Endothelial cell of umbilical vein (primary cell): ENCODE data around the gene CSNK1D. TPM values are rescaled to one million over a fixed set of nuclear protein-coding genes. Genes with fewer than 3 reads are reported as not detected.

Experiments
- BruUV-seq: library from RNA; stranded (reverse); fragments of 400-500 nt; replicated peaks from 2 replicates; lab custom pipeline; 2021; lab: Mats Ljungman, UMichigan
- CTCF ChIA-PET: fragments of 300-600, 350-600 bp; sonication (Branson Sonifier 250); formaldehyde crosslinking; loops from one replicate; lab custom pipeline; 2021; ENCODE audit warnings: antibody characterized with exemption, inconsistent platforms; lab: Charles Lee
- POLR2A ChIA-PET: fragments of 300-600, 350-600 bp; sonication (Branson Sonifier 250); formaldehyde crosslinking; loops from one replicate; lab custom pipeline; 2021; ENCODE audit warnings: antibody characterized with exemption, inconsistent platforms; lab: Charles Lee
- DNase-seq: peaks from one replicate; pipeline ENCODE4 v3.0.0-alpha.2; 2011; ENCODE audit warnings: low read depth, low spot score
- FAIRE-seq: peaks from 2 replicates; lab custom pipeline; 2011; peaks lifted over from hg19 to GRCh38; lab: Jason Lieb, UNC
- H2AFZ ChIP-seq: 2 replicates; pipeline ENCODE4 v1.6.0; 2012; ENCODE audit warnings: low read depth, low read length, control low read depth, inconsistent platforms
- H3K27ac ChIP-seq: 2 replicates; pipeline ENCODE4 v1.5.1; 2011; ENCODE audit warnings: low read depth, mild to moderate bottlenecking, control low read depth, low read length, moderate library complexity; ENCODE audit not compliant: insufficient read depth
- H3K27me3 ChIP-seq, 2 experiments: 2 replicates each; pipeline versions ENCODE4 v1.6.0 to v1.6.1; 2011; ENCODE audit warnings: low read length in 2 of 2, mixed read lengths in 1 of 2; ENCODE audit not compliant: control insufficient read depth in 2 of 2, insufficient read depth in 2 of 2
- H3K36me3 ChIP-seq, 2 experiments: 2 replicates in 1 of 2; 3 replicates in 1 of 2; pipeline ENCODE4 v1.5.1; 2011; ENCODE audit warnings: low read length in 2 of 2, mild to moderate bottlenecking in 1 of 2, moderate library complexity in 1 of 2; ENCODE audit not compliant: control insufficient read depth in 2 of 2, insufficient read depth in 2 of 2; ENCODE audit errors: extremely low read depth in 1 of 2
- H3K4me1 ChIP-seq: 3 replicates; pipeline ENCODE4 v1.5.1; 2011; ENCODE audit warnings: mild to moderate bottlenecking, low read length; ENCODE audit not compliant: control insufficient read depth, insufficient read depth; ENCODE audit errors: extremely low read depth
- H3K4me2 ChIP-seq: 2 replicates; pipeline ENCODE4 v1.6.1; 2011; ENCODE audit warnings: low read length, control low read depth, mixed read lengths; ENCODE audit not compliant: insufficient read depth
- H3K4me3 ChIP-seq, 3 experiments: fragments of 200-600 bp in 1 of 3; sonication (generic), shearing (Covaris generic) in 1 of 3; replicated peaks in 1 of 3; 2 replicates each; pipeline ENCODE4 v1.5.1; 2011 to 2016; ENCODE audit warnings: control low read depth in 3 of 3, low read length in 3 of 3, mild to moderate bottlenecking in 2 of 3, inconsistent platforms in 1 of 3, low read depth in 1 of 3, moderate library complexity in 1 of 3; ENCODE audit not compliant: insufficient read depth in 1 of 3
- H3K79me2 ChIP-seq: 2 replicates; pipeline ENCODE4 v1.6.0; 2012; ENCODE audit warnings: low read length, inconsistent platforms; ENCODE audit not compliant: control insufficient read depth, insufficient read depth
- H3K9ac ChIP-seq: replicated peaks from 2 replicates; pipeline ENCODE3; 2011; ENCODE audit warnings: low read length, control low read depth; ENCODE audit not compliant: insufficient read depth; ENCODE audit errors: extremely low read depth
- H3K9me1 ChIP-seq: replicated peaks from 3 replicates; pipeline ENCODE4 v1.6.0; 2011; ENCODE audit warnings: mild to moderate bottlenecking, low read length; ENCODE audit not compliant: control insufficient read depth, insufficient read depth; ENCODE audit errors: extremely low read depth
- H3K9me3 ChIP-seq: replicated peaks from 2 replicates; pipeline ENCODE4 v1.5.1; 2012; ENCODE audit warnings: low read length, inconsistent platforms; ENCODE audit not compliant: control insufficient read depth, insufficient read depth
- H4K20me1 ChIP-seq: replicated peaks from 2 replicates; pipeline ENCODE3; 2011; ENCODE audit warnings: mild to moderate bottlenecking, low read length; ENCODE audit not compliant: control insufficient read depth, insufficient read depth; ENCODE audit errors: extremely low read depth
- CTCF ChIP-seq, 2 donors: IDR thresholded peaks; 1 replicate in 1 of 2; 2 replicates in 1 of 2; pipeline ENCODE4 v1.5.1; 2011; ENCODE audit warnings: low read length in 2 of 2, mild to moderate bottlenecking in 2 of 2, moderate library complexity in 2 of 2, control low read depth in 1 of 2, inconsistent platforms in 1 of 2, low read depth in 1 of 2; ENCODE audit not compliant: insufficient read depth in 1 of 2; ENCODE audit errors: extremely low read depth in 1 of 2
- EZH2 ChIP-seq: IDR thresholded peaks from 2 replicates; pipeline ENCODE4 v1.6.1; 2012; ENCODE audit warnings: borderline replicate concordance, low read depth, mild to moderate bottlenecking, moderate library complexity, low read length, inconsistent platforms; ENCODE audit not compliant: severe bottlenecking
- FOS ChIP-seq: IDR thresholded peaks from 2 replicates; pipeline ENCODE4 v1.6.1; 2011; ENCODE audit warnings: mild to moderate bottlenecking, low read length, moderate library complexity, borderline replicate concordance; ENCODE audit not compliant: insufficient read depth
- GATA2 ChIP-seq: IDR thresholded peaks from 2 replicates; pipeline ENCODE4 v1.7.0; 2011; ENCODE audit warnings: low read depth, mild to moderate bottlenecking, moderate library complexity, mixed read lengths, low read length; ENCODE audit not compliant: insufficient read length, insufficient read depth
- JUN ChIP-seq: IDR thresholded peaks from 2 replicates; pipeline ENCODE4 v1.6.1; 2011; ENCODE audit warnings: borderline replicate concordance, low read depth; ENCODE audit not compliant: insufficient read length, insufficient read depth
- MAX ChIP-seq: IDR thresholded peaks from 2 replicates; pipeline ENCODE4 v1.6.1; 2011; ENCODE audit not compliant: insufficient read depth, insufficient read length
- MYC ChIP-seq: IDR thresholded peaks from one replicate; pipeline ENCODE4 v1.6.1; 2011; ENCODE audit warnings: mild to moderate bottlenecking, low read depth, low read length
- POLR2A ChIP-seq: IDR thresholded peaks from 2 replicates; pipeline ENCODE4 v1.6.1; 2012; ENCODE audit warnings: low read depth, mild to moderate bottlenecking, control low read depth, low read length
- POLR2AphosphoS5 ChIP-seq: IDR thresholded peaks from 2 replicates; pipeline ENCODE4 v1.6.1; 2012; ENCODE audit warnings: low read depth, mild to moderate bottlenecking, control low read depth, low read length, moderate library complexity; ENCODE audit not compliant: insufficient read depth
- dilution Hi-C: fragments of 300-500 bp; cut with MboI; formaldehyde crosslinking; loops from one replicate; pipeline ENCODE4 v1.15.0; 2019; ENCODE audit warnings: low sequenced_read_pairs; ENCODE audit not compliant: extremely low pct_ligation_motif_present
- intact Hi-C: fragments of 100-400 bp; cut with micrococcal nuclease; formaldehyde crosslinking; loops from one replicate; pipeline ENCODE4 v1.10.0; 2022
- polyA plus RNA-seq, 4 experiments: library from polyadenylated mRNA; depleted of rRNA in 3 of 4; stranded (reverse) in 3 of 4; unstranded in 1 of 4; fragments of >200 nt; gene quantifications; 2 replicates each; pipeline versions ENCODE4 v1.2.1 to v1.2.3, GENCODE V29; 2011 to 2012; ENCODE audit warnings: missing spikeins in 1 of 4
- total RNA-seq: library from RNA; stranded (reverse); gene quantifications from 2 replicates; pipeline ENCODE4 v1.2.3, GENCODE V29; 2021

CSNK1D gene
- total and polyA plus RNA-seq, 2 donors (not counting 3 experiments of a cell fraction or from before 2014, with no cell fraction given) = 127 to 155 TPM

- Histone ChIP-seq H3K4me3 (peak overlapping the region in 1 of 3 experiments; percentile 43), H3K27me3 (no peaks in the 10 kb centered on the region), H3K9ac (peak overlapping the region; percentile 92), H3K79me2 (no peaks in the 10 kb centered on the region), H3K36me3 (no peaks in the 10 kb centered on the region), H3K27ac (peak overlapping the region; percentile 93), H4K20me1 (no peaks in the 10 kb centered on the region), H3K9me3 (no peaks in the 10 kb centered on the region), H3K4me1 (peaks cover 38% of the 10 kb centered on the region), H3K9me1 (no peaks in the 10 kb centered on the region), H3K4me2 (peak overlapping the region; percentile 69), H2AFZ (peak overlapping the region; percentile 5)
- intact Hi-C loops (loop anchor here (2.0 to 5.0 kb wide), 3 partner anchors 39 to 119 kb away; partner anchors contain the start of genes HEXD and OGFOD3), dilution Hi-C loops (no loop called here)
- TF ChIP-seq GATA2 = no peak
- TF ChIP-seq POLR2AphosphoS5 = no peak
- no peak for TF ChIP-seq POLR2A
- TF ChIP-seq MYC = no peak
- no peak for TF ChIP-seq JUN
- TF ChIP-seq EZH2 = no peak
- no peak for TF ChIP-seq FOS
- TF ChIP-seq CTCF (IDR thresholded peaks at IDR 0.05; ENCODE audit: extremely low read depth in 1 of 2, insufficient read depth in 1 of 2, low read depth in 1 of 2, low read length in 2 of 2) = no peak
- TF ChIP-seq MAX = no peak
- BruUV-seq = no TSS peak
- no peak for FAIRE-seq
- ChIA-PET CTCF (interaction anchor here (0.9 to 4.4 kb wide), 10 partner anchors 23 to 268 kb away, joined by 3 to 26 read pairs (median 4); partner anchors contain the start of genes OGFOD3 and SECTM1), POLR2A (no interaction called here)
- no peak for DNase-seq
Measured at GRCh38 chr17:82298538-82299421, 25.3 kb upstream of the CSNK1D start.
